ENCODE results near the gene CCT3. TPM values are rescaled to one million over a fixed set of nuclear protein-coding genes. Genes with fewer than 3 reads are reported as not detected.

CCT3 gene
- total and polyA plus RNA-seq, 2 experiments from 2014 or later = 405 to 618 TPM

DNA sequence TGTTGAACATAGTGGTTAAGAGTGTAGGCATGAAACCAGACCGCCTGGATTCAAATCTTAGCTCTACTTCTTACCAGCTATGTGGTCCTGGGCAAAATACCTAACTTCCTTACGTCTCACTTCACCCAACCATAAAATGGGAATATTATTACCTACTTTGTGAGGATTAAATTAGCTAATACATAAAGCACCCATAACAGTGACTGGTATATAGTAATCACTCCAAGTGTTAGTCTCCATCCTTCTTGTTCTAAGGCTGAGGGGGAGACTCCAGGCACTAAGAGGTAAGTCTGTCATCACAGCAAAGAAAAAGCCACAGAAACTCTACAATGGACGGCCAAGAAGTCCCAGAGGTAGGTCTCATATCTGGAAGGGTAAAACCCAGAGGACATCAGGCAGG lies 58.3 kb downstream of the CCT3 start (continued):
- TF ChIP-seq REST (IDR thresholded peaks at IDR 0.05; ENCODE audit: unreplicated experiment) (no peak), NANOG (IDR thresholded peaks at IDR 0.05; ENCODE audit: borderline replicate concordance) (no peak), EZH2phosphoT487 (IDR thresholded peaks at IDR 0.05; ENCODE audit: unreplicated experiment) (no peak), ZNF114 (CRISPR knock-in tag; IDR thresholded peaks at IDR 0.05) (no peak), EZH2 (IDR thresholded peaks at IDR 0.05; ENCODE audit: low read depth, unreplicated experiment) (no peak)
- TF ChIP-seq, protein P1, sequence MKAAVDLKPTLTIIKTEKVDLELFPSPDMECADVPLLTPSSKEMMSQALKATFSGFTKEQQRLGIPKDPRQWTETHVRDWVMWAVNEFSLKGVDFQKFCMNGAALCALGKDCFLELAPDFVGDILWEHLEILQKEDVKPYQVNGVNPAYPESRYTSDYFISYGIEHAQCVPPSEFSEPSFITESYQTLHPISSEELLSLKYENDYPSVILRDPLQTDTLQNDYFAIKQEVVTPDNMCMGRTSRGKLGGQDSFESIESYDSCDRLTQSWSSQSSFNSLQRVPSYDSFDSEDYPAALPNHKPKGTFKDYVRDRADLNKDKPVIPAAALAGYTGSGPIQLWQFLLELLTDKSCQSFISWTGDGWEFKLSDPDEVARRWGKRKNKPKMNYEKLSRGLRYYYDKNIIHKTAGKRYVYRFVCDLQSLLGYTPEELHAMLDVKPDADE (IDR thresholded peaks at IDR 0.05) = no peak

DNA sequence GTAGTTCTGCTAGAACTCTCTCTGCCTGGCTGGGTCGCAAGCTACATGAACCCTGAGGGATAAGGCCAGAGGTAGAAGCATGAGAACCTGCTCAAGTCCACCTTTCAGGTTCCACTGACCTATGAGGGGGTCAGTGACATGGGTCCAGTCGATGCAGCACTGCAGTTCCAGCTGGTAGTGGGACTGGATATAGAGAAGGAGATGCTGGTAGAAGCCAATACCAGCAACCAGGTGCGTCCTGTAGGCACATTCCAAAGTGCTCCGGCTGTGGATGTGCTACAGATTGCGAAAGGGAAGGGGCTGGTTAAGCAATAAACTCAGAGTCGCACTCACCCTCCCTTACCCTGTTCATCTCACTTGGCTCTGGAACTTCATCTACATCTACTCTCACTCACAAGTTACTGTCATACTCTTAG lies 61.1 kb downstream of the CCT3 start:
- Histone ChIP-seq H3K9me2 (ENCODE audit: insufficient read depth) (no peaks in the 10 kb centered on the region), H3K27ac (ENCODE audit: low read depth) (no peak overlapping the region), H3K4me2 (no peak overlapping the region), H4K20me1 (replicated peaks; ENCODE audit: insufficient read depth) (peaks cover 58% of the 10 kb centered on the region), H3F3A (replicated peaks; ENCODE audit: low read depth) (peaks cover 48% of the 10 kb centered on the region; the same call in 1 of the 2 replicates), H3K4me3 (no peak overlapping the region), H2AFZ (no peak overlapping the region), H3K79me2 (replicated peaks; ENCODE audit: insufficient read depth) (peaks cover 41% of the 10 kb centered on the region), H3K4me1 (ENCODE audit: insufficient read depth) (peaks cover 7% of the 10 kb centered on the region), H3K36me3 (ENCODE audit: insufficient read depth) (peaks cover 70% of the 10 kb centered on the region), H3K27me3 (ENCODE audit: insufficient read depth) (no peaks in the 10 kb centered on the region)
- Mint-ChIP-seq H3K4me3 (no peak overlapping the region), H3K27me3 (ENCODE audit: insufficient read depth, low read depth, poor library complexity) (peaks cover 10% of the 10 kb centered on the region), H3K4me1 (peaks cover 9% of the 10 kb centered on the region), H3K9me3 (no peaks in the 10 kb centered on the region), H3K36me3 (ENCODE audit: low read depth) (peaks cover 69% of the 10 kb centered on the region), H3K27ac (no peak overlapping the region)
- no peak for TF ChIP-seq ZNF114 (CRISPR knock-in tag; IDR thresholded peaks at IDR 0.05)
- TF ChIP-seq ZNF331 (CRISPR knock-in tag; IDR thresholded peaks at IDR 0.05; ENCODE audit: low read depth) = no peak
- no peak for TF ChIP-seq CREB1 (CRISPR knock-in tag; IDR thresholded peaks at IDR 0.05; ENCODE audit: low read depth)
- no peak for TF ChIP-seq CTCF (conservative IDR thresholded peaks at IDR 0.05; ENCODE audit: low read depth in 2 of 2)
- TF ChIP-seq POLR2AphosphoS5 (IDR thresholded peaks at IDR 0.05; ENCODE audit: low read depth) = no peak
- TF ChIP-seq JUNB (IDR thresholded peaks at IDR 0.05; ENCODE audit: unreplicated experiment) = no peak
- TF ChIP-seq, protein P1 (IDR thresholded peaks at IDR 0.05) = no peak
- no peak for TF ChIP-seq NANOG (IDR thresholded peaks at IDR 0.05; ENCODE audit: borderline replicate concordance)
- no peak for TF ChIP-seq STAT1 (IDR thresholded peaks at IDR 0.05; ENCODE audit: unreplicated experiment)
- ATAC-seq = no peak
- DNase-seq (ENCODE audit: low spot score) = no peak

All from GM23338 (cell line).